GM10847 (cell line): ENCODE measurements around the gene FBXL15.

Source experiments
- POLR2A ChIP-seq: IDR thresholded peaks from 2 replicates; pipeline ENCODE4 v1.6.1; 2011; ENCODE audit not compliant: insufficient read length; ENCODE audit errors: extremely low read depth

FBXL15 gene

GRCh38 chr10:102413806-102414561, 6.7 kb upstream of the FBXL15 start:
- TF ChIP-seq POLR2A: no peak

DNA sequence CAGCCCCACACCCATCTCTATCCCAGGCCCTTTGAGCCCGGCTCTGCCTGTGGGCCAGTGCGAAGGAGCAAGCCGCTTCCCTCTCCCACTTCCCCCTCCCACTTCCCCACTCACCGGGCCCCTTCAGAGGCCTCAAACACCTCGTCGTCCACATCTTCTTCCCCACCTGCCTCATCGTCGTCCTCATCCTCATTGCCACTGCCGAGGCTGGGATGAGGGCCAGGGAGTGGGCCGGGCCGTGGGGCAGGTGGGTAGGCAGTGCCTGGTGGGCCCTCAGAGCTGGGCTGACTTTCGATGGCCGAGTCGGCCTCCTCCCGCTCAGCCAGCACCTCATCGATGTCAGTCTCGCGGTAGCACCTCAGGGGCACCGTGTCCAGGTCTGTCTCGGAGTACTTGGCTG, 5.9 kb upstream of the FBXL15 start:
- no peak for TF ChIP-seq POLR2A

DNA sequence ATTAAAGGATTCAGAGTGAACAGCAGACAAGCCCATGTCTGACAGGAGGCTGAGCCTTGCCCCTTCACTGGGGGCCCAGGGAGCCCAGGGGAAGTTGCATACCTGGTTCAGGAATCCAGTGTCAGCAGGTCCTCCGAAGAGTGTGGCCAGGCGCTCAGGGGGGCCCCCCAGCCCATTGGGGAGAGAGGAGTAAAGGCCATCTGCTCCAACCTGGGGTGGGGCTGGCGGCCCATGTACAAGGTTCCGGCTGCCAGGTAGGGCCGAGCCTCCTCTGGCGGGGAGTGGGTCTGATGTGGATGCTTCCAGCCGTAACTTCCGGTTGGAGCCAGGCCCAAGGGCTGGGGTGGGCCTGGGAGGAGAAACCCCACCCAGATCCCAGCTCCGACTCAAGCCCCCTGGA, 4.4 kb upstream of the FBXL15 start:
- TF ChIP-seq POLR2A: no peak

DNA sequence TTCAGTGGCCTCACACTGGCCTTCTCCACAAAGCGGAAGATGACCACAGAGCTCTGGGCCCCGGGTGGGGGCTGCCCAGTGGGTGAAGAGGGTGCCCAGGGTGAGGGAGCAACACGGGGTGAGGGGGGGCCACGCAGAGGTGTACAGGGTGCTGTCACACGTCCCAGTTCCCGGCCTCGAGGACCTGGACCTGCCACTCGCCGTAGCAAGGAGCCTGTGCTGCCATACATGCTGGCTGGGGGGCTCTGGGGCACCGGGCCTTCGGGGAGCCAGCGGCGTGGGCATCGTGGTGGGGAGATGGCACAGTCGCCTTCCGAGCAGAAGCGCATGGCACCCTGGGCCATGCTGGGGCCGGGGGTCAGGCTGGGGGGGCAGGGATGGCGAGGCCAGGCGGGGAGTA, 3.9 kb upstream of the FBXL15 start:
- TF ChIP-seq POLR2A: no peak

- no peak for TF ChIP-seq POLR2A
These were observed 1.9 kb upstream of the FBXL15 start, which contains the start of gene PSD for GRCh38 chr10:102418622-102419268. Gene PSD, minus strand, starts transcription at chr10:102418785. Its CDS starts 1,747 bp downstream, at chr10:102417038.

GRCh38 chr10:102419269-102420180, 1.1 kb upstream of the FBXL15 start:
- TF ChIP-seq POLR2A: no peak

DNA sequence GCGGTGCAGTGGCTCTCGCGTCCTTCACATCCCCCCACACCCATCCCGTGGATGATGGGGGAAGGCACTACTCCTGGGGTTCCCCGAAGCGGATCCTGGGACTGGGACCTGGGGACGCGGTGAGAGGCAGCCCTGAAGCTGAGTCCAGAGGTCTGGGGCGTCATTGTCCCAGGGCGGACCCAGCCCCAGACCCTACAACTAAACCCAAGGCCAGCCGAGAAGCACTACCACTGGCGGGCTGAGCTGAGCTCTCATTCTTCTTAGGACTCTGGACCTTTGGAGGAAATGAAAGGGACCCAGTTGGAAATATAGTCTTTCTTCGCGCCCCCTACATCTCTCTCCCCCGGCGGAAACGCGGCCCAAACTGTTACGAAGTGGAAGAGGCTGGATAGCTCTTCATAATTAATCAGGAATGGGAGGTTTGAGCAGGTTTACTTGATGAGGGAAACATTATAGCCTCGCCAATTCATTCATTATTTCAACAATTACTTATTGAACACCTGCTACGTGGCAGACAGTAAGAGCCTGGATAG, 389 bp upstream of the FBXL15 start:
- no peak for TF ChIP-seq POLR2A

DNA sequence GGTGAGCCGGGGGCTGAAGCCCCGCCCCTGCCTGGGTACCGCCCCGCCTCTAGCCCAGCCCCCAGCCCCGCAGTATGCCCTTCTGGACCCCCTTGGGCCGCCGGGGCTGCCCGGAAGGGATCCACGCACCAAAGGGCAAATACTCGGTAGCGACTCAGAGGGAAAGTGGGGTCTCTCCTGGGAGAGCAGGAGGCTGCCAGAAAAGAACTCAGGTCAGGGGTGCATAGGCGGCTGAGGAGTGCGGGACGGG, 796 bp downstream of the FBXL15 start:
- no peak for TF ChIP-seq POLR2A

- TF ChIP-seq POLR2A: no peak
These were observed 1.3 kb downstream of the FBXL15 start for GRCh38 chr10:102421757-102422512.

DNA sequence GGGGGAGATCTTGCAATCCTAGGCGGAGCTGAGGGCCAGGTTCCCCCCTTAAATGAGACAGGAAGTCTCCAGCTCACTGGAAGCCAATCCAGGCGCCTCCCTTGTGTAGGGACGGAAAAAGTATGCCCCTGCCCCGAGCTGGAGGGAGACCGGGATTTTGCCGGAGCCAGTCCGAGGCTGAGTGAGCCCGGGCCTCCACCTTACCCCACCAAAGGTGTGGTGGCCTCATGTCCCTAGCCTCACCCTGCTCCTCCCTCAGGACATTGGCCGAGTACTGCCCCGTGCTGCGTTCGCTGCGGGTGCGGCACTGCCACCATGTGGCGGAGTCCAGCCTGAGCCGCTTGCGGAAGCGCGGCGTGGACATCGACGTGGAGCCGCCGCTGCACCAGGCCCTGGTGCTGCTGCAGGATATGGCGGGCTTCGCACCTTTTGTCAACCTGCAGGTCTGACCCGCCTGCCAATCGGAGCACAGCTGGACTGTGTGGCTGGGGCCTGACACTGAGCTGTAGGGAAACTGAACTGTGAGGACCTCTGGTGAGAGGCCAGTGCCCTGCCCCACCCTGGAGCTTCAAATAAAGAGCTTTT, 2.0 kb downstream of the FBXL15 start:
- TF ChIP-seq POLR2A: peak; percentile 24

DNA sequence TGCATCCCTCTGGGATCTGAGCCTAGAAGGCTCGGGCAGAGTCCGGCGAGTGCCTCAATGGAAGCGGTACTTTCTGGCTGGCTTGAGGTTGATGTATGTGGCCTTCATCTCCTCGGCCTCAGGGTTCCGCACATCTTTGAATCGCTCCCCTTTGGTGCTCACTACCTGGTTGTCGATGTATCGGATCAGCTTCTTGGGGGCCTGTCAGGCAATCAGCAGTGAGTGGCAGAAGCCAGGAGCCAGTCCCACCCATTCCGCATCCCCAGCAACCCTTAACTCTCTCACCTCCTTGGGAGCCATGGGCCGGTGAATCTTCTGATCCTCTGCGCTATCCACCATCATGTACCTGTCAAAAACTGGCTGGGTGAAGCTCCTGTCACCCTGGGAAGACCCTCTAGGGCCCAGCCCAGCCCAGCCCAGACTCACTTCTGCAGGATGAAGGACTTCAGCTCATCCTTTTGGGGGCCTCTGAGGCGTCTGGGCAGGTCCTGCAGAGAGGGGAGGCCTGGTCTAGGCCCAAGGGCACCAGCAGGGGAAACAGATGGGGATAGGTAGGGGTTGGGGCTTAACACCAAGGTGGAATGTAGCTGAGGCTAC, 2.8 kb downstream of the FBXL15 start:
- no peak for TF ChIP-seq POLR2A

GRCh38 chr10:102424145-102424544, 3.5 kb downstream of the FBXL15 start:
- no peak for TF ChIP-seq POLR2A

DNA sequence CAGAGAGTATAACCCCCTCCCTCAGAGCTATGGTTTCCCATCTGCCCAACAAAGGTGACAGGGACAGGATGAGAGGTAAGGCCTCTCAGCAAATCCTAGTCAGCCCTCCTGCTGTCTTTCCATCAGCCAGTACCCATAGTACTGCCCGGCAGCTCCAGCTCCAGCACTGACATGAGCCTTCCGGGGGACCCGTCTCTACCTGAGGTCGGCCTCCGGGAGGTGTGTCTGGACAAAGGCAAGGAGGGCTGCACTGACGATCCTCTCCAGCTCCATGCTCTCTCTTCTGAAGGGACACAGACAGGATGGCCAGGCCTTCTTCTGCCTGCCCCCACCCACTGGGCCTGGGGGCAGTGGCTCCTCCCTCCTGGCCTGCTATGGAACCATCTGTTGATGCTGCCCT, 4.3 kb downstream of the FBXL15 start:
- TF ChIP-seq POLR2A: no peak

- TF ChIP-seq POLR2A: no peak
These were observed 4.8 kb downstream of the FBXL15 start for GRCh38 chr10:102425444-102425843.
